Activated gamma-delta T cell treated with anti-CD3 and anti-CD28 coated beads, Interleukin-2, amount 50 U/mL, for 16 hours (primary cell): ENCODE data around the gene CCL27.

Experiments used
- DNase-seq: peaks from one replicate; pipeline ENCODE4 v3.0.0-alpha.2; 2020; ENCODE audit warnings: low read depth

CCL27 gene

GRCh38 chr9:34627716-34628655 is 34.5 kb downstream of the CCL27 start:
- DNase-seq, result no peak

GRCh38 chr9:34625186-34625486 is 37.3 kb downstream of the CCL27 start:
- DNase-seq, result no peak

- no peak for DNase-seq
Observed at GRCh38 chr9:34624475-34625185, 37.8 kb downstream of the CCL27 start.

- no peak for DNase-seq
Observed at GRCh38 chr9:34623374-34624235, 38.9 kb downstream of the CCL27 start.

- peak; percentile 83 for DNase-seq
Observed at GRCh38 chr9:34620061-34620994, 42.1 kb downstream of the CCL27 start, which contains the start of gene DCTN3. DCTN3 (minus strand) TSS chr9:34620495; CDS start chr9:34620464, 31 bp downstream.

GRCh38 chr9:34615132-34615531 is 47.3 kb downstream of the CCL27 start:
- no peak for DNase-seq

- peak; percentile 67 for DNase-seq
Observed at GRCh38 chr9:34612788-34613390, 49.6 kb downstream of the CCL27 start.
